GM12878 (cell line): ENCODE data around the gene DDAH1. TPM values are rescaled to one million over a fixed set of nuclear protein-coding genes. Genes with fewer than 3 reads are reported as not detected.

Experiments
- ATAC-seq: fragments of 200-7000 bp; cut with Tn5 transposase; 3 replicates; pipeline ENCODE4 v1.9.1; 2020; ENCODE audit warnings: mild to moderate bottlenecking, moderate library complexity
- BruUV-seq: library from RNA; stranded (reverse); fragments of 400-500 nt; replicated peaks from 2 replicates; lab custom pipeline; 2021; lab: Mats Ljungman, UMichigan
- CTCF ChIA-PET: fragments of 300-600 bp; sonication (Branson Sonifier 250); formaldehyde crosslinking; extraction: SDS; loops from one replicate; lab custom pipeline; 2021; ENCODE audit warnings: inconsistent platforms; lab: Yijun Ruan, JAX
- POLR2A ChIA-PET: fragments of 350-600 bp; formaldehyde crosslinking; extraction: SDS; loops from one replicate; lab custom pipeline; 2021; ENCODE audit warnings: inconsistent platforms; lab: Charles Lee
- RAD21 ChIA-PET: fragments of 300-600 bp; sonication (Branson Sonifier 250); formaldehyde crosslinking; loops from one replicate; lab custom pipeline; 2023; ENCODE audit warnings: antibody characterized with exemption; ENCODE audit not compliant: unreplicated experiment; lab: Charles Lee
- SMC1A ChIA-PET: fragments of 300-600 bp; sonication (Branson Sonifier 250); formaldehyde crosslinking; loops from one replicate; lab custom pipeline; 2023; ENCODE audit not compliant: unreplicated experiment, uncharacterized antibody; lab: Charles Lee
- DNase-seq: peaks from one replicate; pipeline ENCODE4 v3.0.0-alpha.2; 2011; ENCODE audit warnings: low read depth, low spot score
- FAIRE-seq: peaks from 3 replicates; lab custom pipeline; 2011; peaks lifted over from hg19 to GRCh38; lab: Jason Lieb, UNC
- H2AFZ ChIP-seq: 2 replicates; pipeline ENCODE4 v1.6.0; 2011; ENCODE audit warnings: low read depth, low read length, control low read depth; ENCODE audit not compliant: control insufficient read depth
- H3K27ac ChIP-seq: 2 replicates; pipeline ENCODE4 v1.5.1; 2011; ENCODE audit warnings: control low read depth; ENCODE audit not compliant: control insufficient read depth, insufficient read depth
- H3K27me3 ChIP-seq, 2 experiments: replicated peaks in 1 of 2; 2 replicates each; pipeline versions ENCODE4 v1.6.0 to v1.6.1; 2011; ENCODE audit warnings: low read length in 1 of 2; ENCODE audit not compliant: control insufficient read depth in 2 of 2, insufficient read depth in 2 of 2
- H3K36me3 ChIP-seq, 2 experiments: 2 replicates each; pipeline ENCODE4 v1.5.1; 2011; ENCODE audit warnings: low read length in 1 of 2; ENCODE audit not compliant: control insufficient read depth in 2 of 2, insufficient read depth in 2 of 2
- H3K4me1 ChIP-seq: 2 replicates; pipeline ENCODE4 v1.6.1; 2011; ENCODE audit warnings: mild to moderate bottlenecking, low read length, moderate library complexity, mixed read lengths; ENCODE audit not compliant: control insufficient read depth, insufficient read depth
- H3K4me2 ChIP-seq: 2 replicates; pipeline ENCODE4 v1.6.0; 2011; ENCODE audit warnings: control low read depth; ENCODE audit not compliant: control insufficient read depth, insufficient read depth
- H3K4me3 ChIP-seq: fragments of 200-600 bp; sonication (generic); 2 replicates; pipeline ENCODE4 v1.5.1; 2016
- H3K79me2 ChIP-seq: 2 replicates; pipeline ENCODE4 v1.6.0; 2011; ENCODE audit warnings: low read length; ENCODE audit not compliant: control insufficient read depth, insufficient read depth
- H3K9ac ChIP-seq: 2 replicates; pipeline ENCODE4 v1.8.0; 2011; ENCODE audit warnings: low read length, control low read depth, mixed read lengths; ENCODE audit not compliant: control insufficient read depth, insufficient read depth
- H3K9me3 ChIP-seq: replicated peaks from 3 replicates; pipeline ENCODE4 v1.5.1; 2011; ENCODE audit warnings: mild to moderate bottlenecking, low read length; ENCODE audit not compliant: control insufficient read depth, insufficient read depth
- H4K20me1 ChIP-seq: 2 replicates; pipeline ENCODE4 v1.6.0; 2011; ENCODE audit not compliant: control insufficient read depth, insufficient read depth
- IRF3 ChIP-seq: fragments of 450-650 bp; IDR thresholded peaks from 2 replicates; pipeline ENCODE4 v1.6.1; 2014; ENCODE audit warnings: mild to moderate bottlenecking
- JUNB ChIP-seq: IDR thresholded peaks from 2 replicates; pipeline ENCODE4 v1.6.1; 2016; ENCODE audit warnings: antibody characterized with exemption, mild to moderate bottlenecking
- MTA2 ChIP-seq: fragments of 450-650 bp; IDR thresholded peaks from 2 replicates; pipeline ENCODE4 v1.6.1; 2016; ENCODE audit warnings: low read depth, mild to moderate bottlenecking, moderate library complexity
- RCOR1 ChIP-seq: conservative IDR thresholded peaks from 2 replicates; pipeline ENCODE4 v1.6.1; 2012; ENCODE audit warnings: low read depth, low read length, improper control_type of control experiment
- WGBS: methylation state at CpG from one replicate; pipeline ENCODE4 v1.1.6; 2016; ENCODE audit warnings: low lambda C conversion rate; ENCODE audit not compliant: insufficient replicate concordance, insufficient coverage; ENCODE audit errors: missing lambda C conversion rate; 5-methylcytosine and 5-hydroxymethylcytosine counted together
- in situ Hi-C: fragments of 300-500 bp; cut with MboI; formaldehyde crosslinking; loops from 9 replicates; pipeline ENCODE4 v1.14.3; 2018; ENCODE audit warnings: mixed read lengths
- intact Hi-C: fragments of 100-400 bp; cut with micrococcal nuclease; formaldehyde crosslinking; loops from one replicate; pipeline ENCODE4 v1.14.2; 2022; ENCODE audit not compliant: unreplicated experiment
- polyA plus RNA-seq, 11 experiments: library from polyadenylated mRNA; depleted of rRNA in 4 of 11; unstranded in 6 of 11; stranded (reverse) in 5 of 11; fragments of >200 nt; fragmentation: Nextera tagmentation in 4 of 11; fragmentation: Illumina TruSeq in 1 of 11; extraction: Ambion mirVana in 4 of 11; extraction: Trizol in 1 of 11; gene quantifications; 1 replicate in 1 of 11; 2 replicates in 10 of 11; pipeline versions ENCODE4 v1.2.1 to v1.2.3, GENCODE V29; 2011 to 2016; ENCODE audit warnings: inconsistent platforms in 2 of 11, missing spikeins in 2 of 11, low read depth in 1 of 11
- total RNA-seq, 4 experiments: library from RNA; depleted of rRNA in 3 of 4; stranded (reverse); fragments of >200 nt in 3 of 4; fragmentation: Illumina TruSeq in 1 of 4; extraction: Trizol in 1 of 4; gene quantifications; 2 replicates each; pipeline versions ENCODE4 v1.2.1 to v1.2.3, GENCODE V29; 2013 to 2021

Gene DDAH1
- total and polyA plus RNA-seq, 10 of the 15 experiments (the other 5 are each of a cell fraction or from before 2014, with no cell fraction given) = 0.07 to 0.88 (median 0.27) TPM; not detected in 6

- TF ChIP-seq IRF3 (no peak), RCOR1 (no peak)
Measured at GRCh38 chr1:85368073-85368770, 96.7 kb downstream of the DDAH1 start (continued).

- BruUV-seq = no TSS peak
- Histone ChIP-seq H3K9me3 (no peaks in the 10 kb centered on the region), H3K4me2 (no peak overlapping the region), H3K9ac (no peak overlapping the region), H3K36me3 (no peaks in the 10 kb centered on the region), H3K79me2 (no peaks in the 10 kb centered on the region), H3K27me3 (no peaks in the 10 kb centered on the region), H2AFZ (no peak overlapping the region), H3K27ac (no peak overlapping the region), H3K4me3 (no peak overlapping the region), H4K20me1 (no peaks in the 10 kb centered on the region), H3K4me1 (no peaks in the 10 kb centered on the region)
- RAD21 ChIA-PET = no interaction called here
- POLR2A ChIA-PET = interaction anchor here (0.7 kb wide), 1 partner anchor 12 kb away, joined by 3 read pairs; no protein-coding TSS in a partner anchor
- DNase-seq (no peak), FAIRE-seq (no peak), ATAC-seq (no peak)
- 14% methylated on average over 3 of the region's 3 CpGs for WGBS
- CTCF ChIA-PET = interaction anchor here (0.6 kb wide), 1 partner anchor 409 kb away, joined by 3 read pairs; no protein-coding TSS in a partner anchor
- TF ChIP-seq JUNB (peak; percentile 24; the same call in 1 of the 2 replicates), MTA2 (no peak)
- intact Hi-C loops (no loop called here), in situ Hi-C loops (no loop called here)
- SMC1A ChIA-PET = no interaction called here
Measured at GRCh38 chr1:85366391-85367170, 98.4 kb downstream of the DDAH1 start.
